IMR-90 (cell line): Measurements from ENCODE around the gene GALNT9. TPM values are rescaled to one million over a fixed set of nuclear protein-coding genes. Genes with fewer than 3 reads are reported as not detected.

Experiments used
- ATAC-seq: fragments of 200-7000 bp; cut with Tn5 transposase; 2 replicates; pipeline ENCODE4 v1.9.1; 2020; ENCODE audit warnings: low read depth, mild to moderate bottlenecking, moderate library complexity
- BruUV-seq: library from RNA; stranded (reverse); fragments of 400-500 nt; replicated peaks from 2 replicates; lab custom pipeline; 2021; lab: Mats Ljungman, UMichigan
- CTCF ChIA-PET: fragments of 300-600 bp; formaldehyde crosslinking; extraction: SDS; loops from one replicate; lab custom pipeline; 2021; ENCODE audit warnings: antibody characterized with exemption; lab: Yijun Ruan, JAX
- POLR2A ChIA-PET: fragments of 300-600 bp; sonication (Branson Sonifier 250); formaldehyde crosslinking; loops from one replicate; lab custom pipeline; 2022; ENCODE audit warnings: antibody characterized with exemption; ENCODE audit not compliant: unreplicated experiment; lab: Charles Lee
- DNase-seq: peaks from one replicate; pipeline ENCODE4 v3.0.0; 2013
- H2AFZ ChIP-seq: replicated peaks from 2 replicates; pipeline ENCODE3; 2013; ENCODE audit warnings: low read length, mild to moderate bottlenecking; ENCODE audit not compliant: poor library complexity
- H2AK5ac ChIP-seq: 2 replicates; pipeline ENCODE4 v1.6.1; 2013; ENCODE audit warnings: low read depth, low read length, inconsistent platforms
- H2AK9ac ChIP-seq: replicated peaks from 2 replicates; pipeline ENCODE3; 2013; ENCODE audit warnings: mild to moderate bottlenecking, low read depth, low read length, moderate library complexity; ENCODE audit not compliant: poor library complexity
- H2BK120ac ChIP-seq: 2 replicates; pipeline ENCODE4 v1.6.1; 2013; ENCODE audit warnings: low read depth, low read length, inconsistent platforms
- H2BK15ac ChIP-seq: 3 replicates; pipeline ENCODE4 v1.6.1; 2013; ENCODE audit warnings: low read depth, low read length, inconsistent platforms
- H2BK20ac ChIP-seq: 2 replicates; pipeline ENCODE4 v1.6.1; 2013; ENCODE audit warnings: low read depth, mild to moderate bottlenecking, inconsistent platforms, low read length, moderate library complexity
- H2BK5ac ChIP-seq: 2 replicates; pipeline ENCODE4 v1.6.1; 2013; ENCODE audit warnings: mild to moderate bottlenecking, low read depth, low read length, inconsistent platforms; ENCODE audit not compliant: poor library complexity, severe bottlenecking
- H3K14ac ChIP-seq: replicated peaks from 2 replicates; pipeline ENCODE4 v1.6.1; 2013; ENCODE audit warnings: low read depth, low read length, inconsistent platforms
- H3K18ac ChIP-seq: 2 replicates; pipeline ENCODE4 v1.6.1; 2013; ENCODE audit warnings: low read depth, low read length, control low read depth
- H3K23ac ChIP-seq: 2 replicates; pipeline ENCODE4 v1.6.1; 2013; ENCODE audit warnings: low read depth, low read length, inconsistent platforms
- H3K27ac ChIP-seq: 2 replicates; pipeline ENCODE4 v1.5.1; 2013; ENCODE audit warnings: mild to moderate bottlenecking, control low read depth, low read length; ENCODE audit not compliant: insufficient read depth
- H3K27me3 ChIP-seq: 2 replicates; pipeline ENCODE4 v1.6.1; 2013; ENCODE audit warnings: low read length; ENCODE audit not compliant: control insufficient read depth, insufficient read depth
- H3K36me3 ChIP-seq: 2 replicates; pipeline ENCODE4 v1.6.1; 2013; ENCODE audit warnings: low read length, mixed read lengths; ENCODE audit not compliant: control insufficient read depth, insufficient read depth
- H3K4ac ChIP-seq: 2 replicates; pipeline ENCODE4 v1.6.1; 2013; ENCODE audit warnings: low read depth, low read length, inconsistent platforms
- H3K4me1 ChIP-seq: 2 replicates; pipeline ENCODE4 v1.6.1; 2013; ENCODE audit warnings: low read length, mixed read lengths; ENCODE audit not compliant: control insufficient read depth, insufficient read depth
- H3K4me2 ChIP-seq: 2 replicates; pipeline ENCODE4 v1.6.1; 2013; ENCODE audit warnings: low read depth, mild to moderate bottlenecking, control low read depth, low read length, moderate library complexity
- H3K4me3 ChIP-seq: 2 replicates; pipeline ENCODE4 v1.5.1; 2013; ENCODE audit warnings: low read depth, mild to moderate bottlenecking, control low read depth, low read length, moderate library complexity; ENCODE audit not compliant: insufficient read depth
- H3K56ac ChIP-seq: 2 replicates; pipeline ENCODE4 v1.6.1; 2013; ENCODE audit warnings: low read length, inconsistent platforms; ENCODE audit not compliant: insufficient read depth; ENCODE audit errors: extremely low read depth
- H3K79me1 ChIP-seq, 2 experiments: 2 replicates each; pipeline ENCODE4 v1.6.1; 2013; ENCODE audit warnings: low read length in 2 of 2, inconsistent platforms in 1 of 2, low read depth in 1 of 2
- H3K9ac ChIP-seq: 2 replicates; pipeline ENCODE4 v1.6.1; 2013; ENCODE audit warnings: low read depth, low read length, control low read depth
- H3K9me1 ChIP-seq: 2 replicates; pipeline ENCODE4 v1.6.1; 2013; ENCODE audit warnings: low read length, inconsistent platforms; ENCODE audit not compliant: insufficient read depth
- H3K9me3 ChIP-seq: 2 replicates; pipeline ENCODE4 v1.6.1; 2013; ENCODE audit warnings: low read length; ENCODE audit not compliant: control insufficient read depth, insufficient read depth
- H4K20me1 ChIP-seq: 2 replicates; pipeline ENCODE4 v1.6.1; 2013; ENCODE audit warnings: low read length, inconsistent platforms; ENCODE audit not compliant: insufficient read depth
- H4K5ac ChIP-seq: 2 replicates; pipeline ENCODE4 v1.6.1; 2013; ENCODE audit warnings: mild to moderate bottlenecking, low read depth, low read length, control low read depth
- H4K8ac ChIP-seq, 2 experiments: 2 replicates each; pipeline ENCODE4 v1.6.1; 2013; ENCODE audit warnings: low read depth in 2 of 2, low read length in 2 of 2, control low read depth in 1 of 2, inconsistent platforms in 1 of 2
- H4K91ac ChIP-seq: 2 replicates; pipeline ENCODE4 v1.6.1; 2013; ENCODE audit warnings: low read depth, low read length, inconsistent platforms; ENCODE audit not compliant: insufficient read depth
- BHLHE40 ChIP-seq: fragments of 150-350 bp; IDR thresholded peaks from 2 replicates; pipeline ENCODE4 v1.6.1; 2016; ENCODE audit warnings: mild to moderate bottlenecking, low read depth, low read length
- CTCF ChIP-seq: conservative IDR thresholded peaks from 2 replicates; pipeline ENCODE4 v1.5.1; 2012; ENCODE audit warnings: mild to moderate bottlenecking, low read depth, low read length, improper control_type of control experiment
- MAFK ChIP-seq: IDR thresholded peaks from 2 replicates; pipeline ENCODE4 v1.6.1; 2012; ENCODE audit warnings: low read depth, low read length, improper control_type of control experiment
- POLR2A ChIP-seq: IDR thresholded peaks from 2 replicates; pipeline ENCODE4 v1.6.1; 2012; ENCODE audit warnings: mild to moderate bottlenecking, low read depth, low read length
- RAD21 ChIP-seq: IDR thresholded peaks from 2 replicates; pipeline ENCODE4 v1.6.1; 2012; ENCODE audit warnings: low read length, improper control_type of control experiment
- RCOR1 ChIP-seq: IDR thresholded peaks from 2 replicates; pipeline ENCODE4 v1.6.1; 2012; ENCODE audit warnings: mild to moderate bottlenecking, low read length, improper control_type of control experiment; ENCODE audit not compliant: insufficient replicate concordance
- WGBS, 2 experiments: methylation state at CpG; one replicate each; pipeline versions ENCODE4 v1.1.5 to v1.1.7; 2013; ENCODE audit warnings: missing lambda C conversion rate in 2 of 2; ENCODE audit not compliant: insufficient read length in 1 of 2; ENCODE audit errors: extremely low coverage in 2 of 2; 5-methylcytosine and 5-hydroxymethylcytosine counted together
- dilution Hi-C: fragments of 300-500 bp; cut with HindIII; formaldehyde crosslinking; loops from one replicate; pipeline ENCODE4 v1.14.3; 2018; ENCODE audit warnings: low sequenced_read_pairs; ENCODE audit not compliant: unreplicated experiment
- in situ Hi-C: fragments of 300-500 bp; cut with MboI; formaldehyde crosslinking; loops from 3 replicates; pipeline ENCODE4 v1.14.3; 2019; ENCODE audit warnings: low sequenced_read_pairs, inconsistent platforms, mixed read lengths
- intact Hi-C: fragments of 100-400 bp; cut with micrococcal nuclease; formaldehyde crosslinking; loops from 2 replicates; pipeline ENCODE4 v1.10.0; 2022
- polyA plus RNA-seq, 3 experiments: library from polyadenylated mRNA; depleted of rRNA; stranded (reverse); fragments of >200 nt; gene quantifications; 2 replicates each; pipeline ENCODE4 v1.2.3, GENCODE V29; 2012; ENCODE audit warnings: low replicate concordance in 1 of 3
- total RNA-seq: library from RNA; depleted of rRNA; stranded (reverse); fragments of >200 nt; gene quantifications from 2 replicates; pipeline ENCODE4 v1.2.3, GENCODE V29; 2012

GALNT9 gene
- total and polyA plus RNA-seq, 2 of the 4 experiments (the other 2 are of a cell fraction), result under 0.01 to 0.12 TPM

GRCh38 chr12:132294121-132295034 lies 35.0 kb downstream of the GALNT9 start:
- H2BK120ac ChIP-seq, result no peak overlapping the region
- H2AK9ac ChIP-seq, result no peak overlapping the region
- no TSS peak for BruUV-seq

More at GRCh38 chr12:132294121-132295034, 35.0 kb downstream of the GALNT9 start:
- POLR2A ChIA-PET, result no interaction called here
- Histone ChIP-seq H3K9me3 (peaks cover 22% of the 10 kb centered on the region; the same call in 1 of the 2 replicates), H3K4ac (no peak overlapping the region), H3K79me1 (no peaks in the 10 kb centered on the region), H2AK5ac (no peak overlapping the region), H3K4me1 (no peaks in the 10 kb centered on the region), H3K27me3 (no peaks in the 10 kb centered on the region; the same call in 1 of the 2 replicates), H3K36me3 (no peaks in the 10 kb centered on the region), H3K4me2 (no peak overlapping the region), H3K4me3 (no peak overlapping the region), H2BK15ac (no peak overlapping the region), H3K14ac (no peak overlapping the region), H3K23ac (no peak overlapping the region), H2BK5ac (no peak overlapping the region), H3K27ac (no peak overlapping the region), H4K8ac (no peak overlapping the region), H4K20me1 (no peaks in the 10 kb centered on the region), H4K91ac (no peak overlapping the region), H3K56ac (no peak overlapping the region), H2AFZ (no peak overlapping the region), H2BK20ac (no peak overlapping the region), H3K9ac (no peak overlapping the region), H3K18ac (no peak overlapping the region), H4K5ac (no peak overlapping the region), H3K9me1 (no peaks in the 10 kb centered on the region)
- ATAC-seq (no peak), DNase-seq (no peak)
- WGBS, 2 experiments, result 61% methylated on average over 5 of the region's 24 CpGs; no CpG with 5 or more reads in 1 of the 2 experiments
- in situ Hi-C loops (no loop called here), dilution Hi-C loops (no loop called here), intact Hi-C loops (no loop called here)
- CTCF ChIA-PET, result no interaction called here
- no peak for TF ChIP-seq CTCF
- no peak for TF ChIP-seq POLR2A
- TF ChIP-seq RCOR1, result no peak
- no peak for TF ChIP-seq MAFK
- no peak for TF ChIP-seq BHLHE40
- TF ChIP-seq RAD21, result no peak
